Hepatocyte (in vitro differentiated cells): ENCODE data around the gene LHX4. TPM values are rescaled to one million over a fixed set of nuclear protein-coding genes. Genes with fewer than 3 reads are reported as not detected.

Experiments
- DNase-seq: peaks from one replicate; pipeline ENCODE4 v3.0.0-alpha.2; 2016; ENCODE audit warnings: low spot score
- H2AFZ ChIP-seq: fragments of 200-600 bp; sonication (generic); 2 replicates; pipeline ENCODE4 v1.6.0; 2016; ENCODE audit warnings: antibody characterized with exemption, mild to moderate bottlenecking
- H3K27ac ChIP-seq: fragments of 200-600 bp; sonication (generic); 2 replicates; pipeline ENCODE4 v1.5.1; 2016; ENCODE audit warnings: mild to moderate bottlenecking
- H3K27me3 ChIP-seq: fragments of 200-600 bp; sonication (generic); 2 replicates; pipeline ENCODE4 v1.6.1; 2016
- H3K36me3 ChIP-seq: fragments of 200-600 bp; sonication (generic); replicated peaks from 2 replicates; pipeline ENCODE4 v1.5.1; 2016; ENCODE audit warnings: low read depth; ENCODE audit not compliant: insufficient read depth
- H3K4me1 ChIP-seq: fragments of 200-600 bp; sonication (generic); 2 replicates; pipeline ENCODE4 v1.5.1; 2016; ENCODE audit warnings: mild to moderate bottlenecking, moderate library complexity; ENCODE audit not compliant: insufficient read depth
- H3K4me2 ChIP-seq: fragments of 200-600 bp; sonication (generic); 2 replicates; pipeline ENCODE4 v1.6.0; 2016
- H3K4me3 ChIP-seq: fragments of 200-600 bp; sonication (generic); 2 replicates; pipeline ENCODE4 v1.5.1; 2016; ENCODE audit warnings: mild to moderate bottlenecking
- H3K79me2 ChIP-seq: fragments of 200-600 bp; sonication (generic); 2 replicates; pipeline ENCODE4 v1.6.0; 2017; ENCODE audit warnings: mild to moderate bottlenecking
- H3K9me2 ChIP-seq: fragments of 200-600 bp; sonication (generic); replicated peaks from 2 replicates; pipeline ENCODE4 v1.6.0; 2017; ENCODE audit warnings: mild to moderate bottlenecking; ENCODE audit not compliant: insufficient read depth
- H3K9me3 ChIP-seq: fragments of 200-600 bp; sonication (generic); 2 replicates; pipeline ENCODE4 v1.5.1; 2016; ENCODE audit warnings: low read depth, mild to moderate bottlenecking
- H4K20me1 ChIP-seq: fragments of 200-600 bp; sonication (generic); 2 replicates; pipeline ENCODE4 v1.6.0; 2016; ENCODE audit warnings: mild to moderate bottlenecking; ENCODE audit not compliant: insufficient read depth, poor library complexity, severe bottlenecking
- EZH2 ChIP-seq: fragments of 200-600 bp; sonication (generic); IDR thresholded peaks from 2 replicates; pipeline ENCODE4 v1.6.1; 2016; ENCODE audit warnings: antibody characterized with exemption, mild to moderate bottlenecking, borderline replicate concordance
- EZH2phosphoT487 ChIP-seq: fragments of 200-600 bp; sonication (generic); IDR thresholded peaks from one replicate; pipeline ENCODE4 v1.6.1; 2018; ENCODE audit warnings: antibody characterized with exemption, mild to moderate bottlenecking, low read depth, moderate library complexity; ENCODE audit not compliant: unreplicated experiment, severe bottlenecking
- WGBS: methylation state at CpG from one replicate; pipeline ENCODE4 v1.1.6; 2016; ENCODE audit warnings: low lambda C conversion rate; ENCODE audit errors: missing lambda C conversion rate; 5-methylcytosine and 5-hydroxymethylcytosine counted together
- polyA plus RNA-seq: library from polyadenylated mRNA; unstranded; fragments of >200 nt; fragmentation: Nextera tagmentation; extraction: Ambion mirVana; gene quantifications from 2 replicates; pipeline ENCODE4 v1.2.1, GENCODE V29; 2016
- total RNA-seq: library from RNA; depleted of rRNA; stranded (reverse); fragments of >200 nt; gene quantifications from 2 replicates; pipeline ENCODE4 v1.2.3, GENCODE V29; 2014
- TF ChIP-seq, protein P1 (sequence below): fragments of 200-600 bp; sonication (generic); IDR thresholded peaks from 2 replicates; pipeline ENCODE4 v1.5.1; 2016; ENCODE audit warnings: antibody characterized with exemption, mild to moderate bottlenecking; ENCODE audit not compliant: poor library complexity

Gene LHX4
- total and polyA plus RNA-seq, 2 experiments from 2014 or later = 0.03 to 0.28 TPM

DNA sequence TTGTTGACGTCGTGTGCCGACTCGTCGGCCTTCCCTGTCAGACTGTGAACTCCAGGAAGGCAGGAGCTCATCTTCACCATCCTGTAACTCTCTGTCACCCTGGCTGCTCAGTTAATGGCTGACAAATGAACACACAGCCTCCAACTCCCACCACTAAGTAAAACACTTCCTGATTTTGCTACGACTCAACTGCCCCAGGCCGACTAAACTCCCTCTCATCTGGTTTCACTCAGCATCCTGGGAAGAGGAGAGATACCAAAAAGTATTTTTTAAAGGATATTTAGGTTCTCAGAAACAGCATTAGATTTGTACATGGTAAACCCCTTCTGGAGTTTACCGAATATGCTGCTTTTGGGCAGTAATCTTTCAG is 18.2 kb upstream of the LHX4 start:
- Histone ChIP-seq H3K4me1 (no peaks in the 10 kb centered on the region), H3K4me2 (no peak overlapping the region), H3K79me2 (no peaks in the 10 kb centered on the region), H3K9me3 (no peaks in the 10 kb centered on the region), H3K27me3 (no peaks in the 10 kb centered on the region), H2AFZ (no peak overlapping the region), H3K27ac (no peak overlapping the region), H3K4me3 (no peak overlapping the region), H4K20me1 (no peaks in the 10 kb centered on the region), H3K9me2 (no peaks in the 10 kb centered on the region), H3K36me3 (no peaks in the 10 kb centered on the region)
- WGBS = 73% methylated on average over 8 of the region's 8 CpGs
- no peak for DNase-seq
- no peak for TF ChIP-seq EZH2
- TF ChIP-seq, protein P1, sequence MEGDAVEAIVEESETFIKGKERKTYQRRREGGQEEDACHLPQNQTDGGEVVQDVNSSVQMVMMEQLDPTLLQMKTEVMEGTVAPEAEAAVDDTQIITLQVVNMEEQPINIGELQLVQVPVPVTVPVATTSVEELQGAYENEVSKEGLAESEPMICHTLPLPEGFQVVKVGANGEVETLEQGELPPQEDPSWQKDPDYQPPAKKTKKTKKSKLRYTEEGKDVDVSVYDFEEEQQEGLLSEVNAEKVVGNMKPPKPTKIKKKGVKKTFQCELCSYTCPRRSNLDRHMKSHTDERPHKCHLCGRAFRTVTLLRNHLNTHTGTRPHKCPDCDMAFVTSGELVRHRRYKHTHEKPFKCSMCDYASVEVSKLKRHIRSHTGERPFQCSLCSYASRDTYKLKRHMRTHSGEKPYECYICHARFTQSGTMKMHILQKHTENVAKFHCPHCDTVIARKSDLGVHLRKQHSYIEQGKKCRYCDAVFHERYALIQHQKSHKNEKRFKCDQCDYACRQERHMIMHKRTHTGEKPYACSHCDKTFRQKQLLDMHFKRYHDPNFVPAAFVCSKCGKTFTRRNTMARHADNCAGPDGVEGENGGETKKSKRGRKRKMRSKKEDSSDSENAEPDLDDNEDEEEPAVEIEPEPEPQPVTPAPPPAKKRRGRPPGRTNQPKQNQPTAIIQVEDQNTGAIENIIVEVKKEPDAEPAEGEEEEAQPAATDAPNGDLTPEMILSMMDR = no peak
- TF ChIP-seq EZH2phosphoT487 = no peak

GRCh38 chr1:180213401-180214170 is 16.5 kb upstream of the LHX4 start:
- no peaks in the 10 kb centered on the region for H3K36me3 ChIP-seq
- H3K27me3 ChIP-seq = no peaks in the 10 kb centered on the region
- H3K9me2 ChIP-seq = no peaks in the 10 kb centered on the region
- no peak overlapping the region for H3K4me2 ChIP-seq
- no peak overlapping the region for H3K4me3 ChIP-seq
- H4K20me1 ChIP-seq = no peaks in the 10 kb centered on the region
- no peaks in the 10 kb centered on the region for H3K9me3 ChIP-seq
- H2AFZ ChIP-seq = no peak overlapping the region
- no peak for TF ChIP-seq EZH2
- no peak for DNase-seq
- H3K79me2 ChIP-seq = no peaks in the 10 kb centered on the region
- H3K4me1 ChIP-seq = no peaks in the 10 kb centered on the region
- 61% methylated on average over 15 of the region's 15 CpGs for WGBS
- no peak overlapping the region for H3K27ac ChIP-seq

DNA sequence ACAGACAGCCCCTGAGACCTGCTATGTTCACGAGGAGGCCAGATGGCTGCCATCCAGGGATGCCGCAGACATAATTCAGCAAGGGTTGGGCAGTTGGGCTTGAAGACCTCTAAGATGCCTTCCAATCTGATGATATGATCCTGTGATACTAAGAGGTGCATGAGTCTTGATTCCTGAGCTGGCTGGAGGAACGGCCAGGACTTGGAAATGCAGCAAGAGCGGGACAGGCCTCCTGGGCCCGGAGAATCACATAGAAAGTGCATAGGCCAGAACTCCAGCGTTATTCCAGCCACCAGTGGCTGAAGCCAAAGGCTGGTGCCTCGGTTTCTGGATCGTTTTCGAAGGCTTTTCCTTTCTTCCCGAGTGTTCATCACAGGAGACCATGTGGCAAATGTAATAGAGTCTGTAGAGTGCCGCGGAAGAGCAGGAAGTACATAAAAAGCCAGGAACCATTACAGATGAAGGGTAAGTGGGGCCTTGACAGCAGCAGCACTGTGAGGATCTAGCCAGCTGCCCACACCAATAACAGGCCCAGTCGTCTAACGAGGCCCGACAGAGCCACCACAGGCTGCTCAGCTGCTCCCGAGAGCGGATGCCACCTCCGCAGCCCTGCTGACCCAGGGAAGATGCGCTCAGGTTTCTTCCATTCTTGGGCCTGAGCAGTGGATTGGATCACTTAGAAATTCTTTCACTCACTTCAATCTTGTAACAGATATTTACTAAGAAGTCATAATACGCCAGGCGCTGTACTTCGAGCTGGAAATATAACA is 14.0 kb upstream of the LHX4 start:
- Histone ChIP-seq H3K27ac (no peak overlapping the region), H3K4me3 (no peak overlapping the region), H4K20me1 (no peaks in the 10 kb centered on the region), H3K79me2 (no peaks in the 10 kb centered on the region), H3K4me2 (no peak overlapping the region), H3K9me3 (no peaks in the 10 kb centered on the region), H3K9me2 (no peaks in the 10 kb centered on the region), H3K4me1 (no peaks in the 10 kb centered on the region), H3K27me3 (no peaks in the 10 kb centered on the region), H3K36me3 (no peaks in the 10 kb centered on the region), H2AFZ (no peak overlapping the region)
- DNase-seq = no peak
- TF ChIP-seq, protein P1 = no peak
- no peak for TF ChIP-seq EZH2
- TF ChIP-seq EZH2phosphoT487 = no peak
- 91% methylated on average over 22 of the region's 22 CpGs for WGBS

GRCh38 chr1:180217006-180217405 is 13.1 kb upstream of the LHX4 start:
- H3K4me1 ChIP-seq = no peaks in the 10 kb centered on the region
- TF ChIP-seq, protein P1 = no peak
- TF ChIP-seq EZH2 = no peak
- no peak for TF ChIP-seq EZH2phosphoT487
- H3K9me3 ChIP-seq = no peaks in the 10 kb centered on the region
- H3K27me3 ChIP-seq = peaks cover 2% of the 10 kb centered on the region
- H3K4me2 ChIP-seq = no peak overlapping the region
- 94% methylated on average over 6 of the region's 7 CpGs for WGBS
- DNase-seq = no peak
- no peak overlapping the region for H2AFZ ChIP-seq
- H3K27ac ChIP-seq = no peak overlapping the region
- H3K4me3 ChIP-seq = no peak overlapping the region
- no peaks in the 10 kb centered on the region for H4K20me1 ChIP-seq
- no peaks in the 10 kb centered on the region for H3K9me2 ChIP-seq
- no peaks in the 10 kb centered on the region for H3K79me2 ChIP-seq
- no peaks in the 10 kb centered on the region for H3K36me3 ChIP-seq
